ENCODE data around the gene TMEM170B.

DNA sequence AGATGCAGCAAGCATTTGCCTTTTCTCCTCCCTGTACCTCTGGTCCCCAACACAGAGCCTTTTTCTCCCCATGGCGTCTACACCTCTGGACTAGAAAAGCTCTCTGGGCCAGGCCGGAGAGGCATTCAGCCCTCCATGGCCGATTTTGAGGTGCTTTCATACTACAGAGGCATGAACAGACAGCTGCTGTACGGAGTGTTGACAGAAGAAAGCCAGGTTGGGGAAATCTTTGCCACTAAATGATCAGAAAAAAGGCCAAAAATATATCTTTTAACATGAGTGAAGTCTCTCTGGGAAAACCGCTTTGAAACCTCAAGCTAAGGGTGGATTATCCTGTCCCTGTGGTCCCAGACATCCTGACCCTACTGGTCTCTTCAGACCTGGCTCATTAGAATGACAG is 94.0 kb downstream of the TMEM170B start:
- TF ChIP-seq, protein P1, sequence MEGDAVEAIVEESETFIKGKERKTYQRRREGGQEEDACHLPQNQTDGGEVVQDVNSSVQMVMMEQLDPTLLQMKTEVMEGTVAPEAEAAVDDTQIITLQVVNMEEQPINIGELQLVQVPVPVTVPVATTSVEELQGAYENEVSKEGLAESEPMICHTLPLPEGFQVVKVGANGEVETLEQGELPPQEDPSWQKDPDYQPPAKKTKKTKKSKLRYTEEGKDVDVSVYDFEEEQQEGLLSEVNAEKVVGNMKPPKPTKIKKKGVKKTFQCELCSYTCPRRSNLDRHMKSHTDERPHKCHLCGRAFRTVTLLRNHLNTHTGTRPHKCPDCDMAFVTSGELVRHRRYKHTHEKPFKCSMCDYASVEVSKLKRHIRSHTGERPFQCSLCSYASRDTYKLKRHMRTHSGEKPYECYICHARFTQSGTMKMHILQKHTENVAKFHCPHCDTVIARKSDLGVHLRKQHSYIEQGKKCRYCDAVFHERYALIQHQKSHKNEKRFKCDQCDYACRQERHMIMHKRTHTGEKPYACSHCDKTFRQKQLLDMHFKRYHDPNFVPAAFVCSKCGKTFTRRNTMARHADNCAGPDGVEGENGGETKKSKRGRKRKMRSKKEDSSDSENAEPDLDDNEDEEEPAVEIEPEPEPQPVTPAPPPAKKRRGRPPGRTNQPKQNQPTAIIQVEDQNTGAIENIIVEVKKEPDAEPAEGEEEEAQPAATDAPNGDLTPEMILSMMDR (conservative IDR thresholded peaks at IDR 0.05; ENCODE audit: low read length), result no peak
- no peak for TF ChIP-seq EZH2phosphoT487 (IDR thresholded peaks at IDR 0.05; ENCODE audit: borderline replicate concordance)

Data from Loucy (cell line).